HUES64 (cell line): ENCODE measurements around the gene ATIC. TPM values are rescaled to one million over a fixed set of nuclear protein-coding genes. Genes with fewer than 3 reads are reported as not detected.
A peak's percentile ranks its signal among the peaks of the same experiment; 100 is the strongest.

Source experiments
- H3K27ac ChIP-seq: 2 replicates; pipeline ENCODE4 v1.7.0; 2013; ENCODE audit warnings: low read depth, low read length, inconsistent platforms
- H3K27me3 ChIP-seq: 2 replicates; pipeline ENCODE4 v1.6.1; 2013; ENCODE audit warnings: mild to moderate bottlenecking, low read length; ENCODE audit not compliant: insufficient read depth
- H3K36me3 ChIP-seq: 2 replicates; pipeline ENCODE4 v1.6.1; 2013; ENCODE audit warnings: mild to moderate bottlenecking, low read length; ENCODE audit not compliant: insufficient read depth
- H3K4me1 ChIP-seq: 2 replicates; pipeline ENCODE4 v1.6.1; 2013; ENCODE audit warnings: mild to moderate bottlenecking, low read length, moderate library complexity; ENCODE audit not compliant: insufficient read depth
- H3K4me3 ChIP-seq: 2 replicates; pipeline ENCODE4 v1.5.1; 2013; ENCODE audit warnings: mild to moderate bottlenecking, low read length, moderate library complexity
- H3K9ac ChIP-seq: 2 replicates; pipeline ENCODE4 v1.6.1; 2013; ENCODE audit warnings: mild to moderate bottlenecking, low read depth, low read length
- H3K9me3 ChIP-seq: 2 replicates; pipeline ENCODE4 v1.6.1; 2013; ENCODE audit warnings: low read depth, low read length; ENCODE audit not compliant: insufficient read depth
- WGBS: fragments of 150-250, 120-280 bp; methylation state at CpG from one replicate; pipeline ENCODE4 v1.1.7; 2013; ENCODE audit warnings: missing lambda C conversion rate; 5-methylcytosine and 5-hydroxymethylcytosine counted together
- polyA plus RNA-seq, 2 experiments: library from polyadenylated mRNA; stranded (reverse); fragments of 50-300 nt; gene quantifications; one replicate each; pipeline ENCODE4 v1.2.3, GENCODE V29; 2013

The ATIC gene
- 230 TPM for polyA plus RNA-seq (2013, experiment 1 of 2)
- polyA plus RNA-seq (2013, experiment 2 of 2) = 211 TPM

DNA sequence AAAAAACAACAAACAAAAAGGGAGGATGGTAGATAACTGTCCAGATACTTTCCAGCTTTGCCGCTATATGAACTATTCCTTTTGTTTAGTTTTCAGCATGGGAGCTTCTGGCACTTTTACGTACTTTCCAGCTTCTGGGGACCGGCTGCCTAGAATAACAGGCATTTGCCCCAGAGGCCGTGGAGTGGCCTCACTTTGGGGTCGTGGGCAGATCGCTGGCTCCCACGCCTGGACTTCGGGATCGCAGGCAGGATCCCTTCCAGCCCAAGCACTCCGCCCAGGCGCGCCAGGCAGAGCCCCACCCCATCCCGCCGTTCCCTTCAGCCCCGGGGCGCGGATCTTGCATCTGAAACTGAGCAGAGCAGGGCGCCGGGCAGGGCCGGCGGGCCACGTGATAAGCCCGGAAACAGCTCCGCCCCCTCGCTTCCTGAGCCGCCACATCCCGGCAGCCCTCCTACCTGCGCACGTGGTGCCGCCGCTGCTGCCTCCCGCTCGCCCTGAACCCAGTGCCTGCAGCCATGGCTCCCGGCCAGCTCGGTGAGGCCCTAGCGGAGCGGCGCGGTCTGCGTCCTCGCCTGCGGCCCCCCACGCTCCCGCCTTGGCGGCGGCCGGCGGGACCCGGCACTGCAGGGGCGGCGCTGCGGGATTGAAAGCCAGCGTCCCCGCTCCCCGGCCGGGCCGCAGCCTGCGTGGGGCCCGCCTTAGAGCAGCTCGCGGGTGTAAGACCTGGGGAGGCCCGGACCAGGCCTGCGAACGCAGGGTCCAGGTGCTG lies at the start of gene ATIC:
Gene ATIC (plus strand): TSS at position 435 of the 772 bp plus-strand sequence. CDS start 84 bp downstream, at position 519.
- 2% methylated on average over 64 of the region's 64 CpGs for WGBS
- Histone ChIP-seq H3K36me3 (peaks cover 39% of the 10 kb centered on the region), H3K27me3 (no peaks in the 10 kb centered on the region), H3K27ac (peak within 1 kb of the TSS; percentile 75), H3K4me3 (peak within 1 kb of the TSS; percentile 65), H3K4me1 (peaks cover 7% of the 10 kb centered on the region; the same call in 1 of the 2 replicates), H3K9me3 (no peaks in the 10 kb centered on the region), H3K9ac (peak within 1 kb of the TSS; percentile 89)

DNA sequence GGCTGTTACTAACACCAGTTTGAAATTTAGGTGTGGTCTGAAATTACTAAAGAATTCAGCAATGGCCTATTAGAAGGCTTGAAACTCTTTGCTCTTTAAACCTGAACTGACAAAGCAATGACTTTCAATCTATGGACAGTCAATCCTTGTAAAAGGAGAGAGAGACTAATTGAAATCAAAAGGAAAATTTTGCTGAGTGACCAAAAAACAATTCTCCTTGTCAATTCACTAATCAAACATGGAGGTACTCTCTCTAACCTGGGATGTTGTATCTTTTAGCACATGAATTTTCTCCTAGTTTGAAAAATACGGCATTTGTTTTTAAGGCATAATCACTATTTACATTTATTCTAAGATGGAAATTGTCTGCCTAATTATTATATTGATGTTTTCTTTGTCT lies 49.6 kb upstream of the ATIC start:
- Histone ChIP-seq H3K9me3 (no peaks in the 10 kb centered on the region), H3K4me3 (no peak overlapping the region), H3K36me3 (no peaks in the 10 kb centered on the region), H3K9ac (no peak overlapping the region), H3K27me3 (no peaks in the 10 kb centered on the region), H3K4me1 (no peaks in the 10 kb centered on the region), H3K27ac (no peak overlapping the region)
- no CpG with 5 or more reads among the region's 1 CpG for WGBS

DNA sequence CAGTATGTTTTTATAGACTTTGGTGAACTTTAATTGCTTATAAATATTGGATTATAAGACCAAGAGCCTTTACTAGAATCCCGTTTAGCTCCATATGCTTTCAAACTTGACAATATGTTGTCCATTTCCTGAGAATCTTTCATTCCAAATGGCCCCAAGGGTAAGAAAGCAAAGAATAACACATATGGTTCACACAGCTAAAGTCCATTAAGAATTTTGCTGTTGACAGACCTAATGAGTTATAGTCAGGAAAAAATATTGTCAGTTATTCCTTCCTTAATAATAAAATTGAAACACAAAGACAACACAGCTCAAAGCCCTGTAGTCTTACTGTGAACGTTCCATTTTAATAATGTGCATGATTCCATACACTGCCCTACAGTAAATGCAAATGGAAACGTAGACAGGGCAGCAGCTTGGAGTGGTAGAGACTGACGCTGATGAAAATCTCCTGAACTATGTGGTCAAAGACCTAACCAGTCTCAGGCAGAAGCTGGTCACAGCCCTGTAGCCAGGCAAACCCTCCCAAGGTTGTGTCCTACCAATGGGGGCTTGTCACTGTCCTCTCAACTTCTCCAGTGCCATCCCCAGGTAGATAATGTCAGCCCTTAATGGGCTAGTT lies 49.0 kb upstream of the ATIC start:
- 94% methylated on average over 4 of the region's 4 CpGs for WGBS
- no peaks in the 10 kb centered on the region for H3K9me3 ChIP-seq
- H3K4me3 ChIP-seq = no peak overlapping the region
- no peaks in the 10 kb centered on the region for H3K4me1 ChIP-seq
- H3K27me3 ChIP-seq = no peaks in the 10 kb centered on the region
- no peaks in the 10 kb centered on the region for H3K36me3 ChIP-seq
- H3K9ac ChIP-seq = no peak overlapping the region
- H3K27ac ChIP-seq = no peak overlapping the region

DNA sequence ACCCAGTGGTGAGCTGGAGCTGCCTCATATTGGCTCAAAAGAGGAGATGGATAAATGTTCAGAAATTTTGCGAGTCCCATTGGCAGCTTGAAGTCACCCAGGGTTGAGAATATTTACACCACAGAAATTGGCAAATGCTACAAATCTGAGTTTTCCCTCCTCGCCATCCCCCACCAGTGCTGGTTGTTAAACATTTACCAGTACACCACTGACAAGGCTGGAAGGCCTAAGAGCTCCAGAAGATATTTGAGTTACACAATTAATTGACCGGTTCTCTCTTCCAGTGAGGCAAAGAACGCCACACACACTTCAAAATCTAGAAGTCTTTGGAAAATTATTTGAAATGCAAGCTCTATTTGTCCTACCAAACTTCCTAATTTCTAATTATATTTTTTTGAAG lies 47.5 kb upstream of the ATIC start:
- H3K27me3 ChIP-seq = no peaks in the 10 kb centered on the region
- no peak overlapping the region for H3K4me3 ChIP-seq
- H3K9ac ChIP-seq = no peak overlapping the region
- H3K9me3 ChIP-seq = no peaks in the 10 kb centered on the region
- no peak overlapping the region for H3K27ac ChIP-seq
- peaks cover 3% of the 10 kb centered on the region; the same call in 1 of the 2 replicates for H3K4me1 ChIP-seq
- 93% methylated on average over 4 of the region's 4 CpGs for WGBS
- H3K36me3 ChIP-seq = no peaks in the 10 kb centered on the region

DNA sequence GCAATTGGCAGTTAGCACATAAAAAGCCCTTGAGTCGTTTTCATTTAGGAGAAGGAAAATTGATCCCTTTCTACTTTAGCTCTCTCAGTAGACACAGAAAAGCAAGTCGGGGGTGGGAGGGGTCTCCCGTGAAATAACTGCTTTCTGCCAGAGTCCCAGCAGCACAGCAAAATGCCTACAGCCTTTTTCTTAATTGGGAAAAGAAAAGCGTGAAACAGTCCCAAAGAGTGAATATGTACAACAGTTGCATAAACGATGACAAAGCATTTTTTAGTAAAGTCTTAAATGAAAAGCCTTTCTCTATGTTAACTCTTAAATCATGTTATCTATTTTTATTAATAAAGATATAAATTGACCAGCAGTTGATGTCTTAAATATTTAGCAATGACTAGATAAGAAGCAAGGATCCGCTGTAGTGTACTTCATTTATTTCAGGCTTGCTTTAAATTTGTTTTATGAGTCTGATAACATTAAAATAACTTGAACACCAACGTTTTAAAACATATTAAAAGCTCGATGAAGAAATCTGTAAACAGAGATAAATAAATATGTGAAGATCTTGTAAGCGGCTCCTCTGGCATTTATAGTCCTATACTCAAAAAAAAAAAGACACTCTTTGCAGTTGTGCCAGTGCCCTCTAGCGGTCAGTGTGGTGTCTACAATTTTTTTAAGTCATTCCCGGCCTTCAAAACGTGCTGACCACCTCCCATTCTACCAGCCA lies 42.3 kb upstream of the ATIC start:
- 30% methylated on average over 7 of the region's 12 CpGs for WGBS
- Histone ChIP-seq H3K4me1 (peaks cover 10% of the 10 kb centered on the region; the same call in 1 of the 2 replicates), H3K4me3 (no peak overlapping the region), H3K9me3 (no peaks in the 10 kb centered on the region), H3K27ac (no peak overlapping the region), H3K9ac (no peak overlapping the region), H3K36me3 (no peaks in the 10 kb centered on the region), H3K27me3 (no peaks in the 10 kb centered on the region)

DNA sequence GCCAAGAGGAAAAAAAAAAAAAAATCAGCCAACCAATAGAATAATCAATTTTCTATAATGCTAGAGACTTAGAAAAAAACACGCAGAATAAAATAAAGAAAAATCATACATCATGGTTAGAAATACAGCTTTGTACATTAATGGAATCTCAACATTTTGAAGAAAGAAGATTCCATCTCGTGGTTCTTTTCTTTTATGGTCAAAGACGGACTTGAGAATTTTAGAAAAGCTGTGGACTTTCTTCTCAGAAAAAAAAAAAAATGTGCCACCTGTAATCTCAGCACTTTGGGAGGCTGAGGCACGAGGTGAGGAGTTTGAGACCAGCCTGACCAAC lies 41.8 kb upstream of the ATIC start:
- WGBS = 96% methylated on average over 3 of the region's 4 CpGs
- H3K9ac ChIP-seq = no peak overlapping the region
- peaks cover 10% of the 10 kb centered on the region; the same call in 1 of the 2 replicates for H3K4me1 ChIP-seq
- H3K27ac ChIP-seq = no peak overlapping the region
- H3K4me3 ChIP-seq = no peak overlapping the region
- no peaks in the 10 kb centered on the region for H3K27me3 ChIP-seq
- no peaks in the 10 kb centered on the region for H3K36me3 ChIP-seq
- H3K9me3 ChIP-seq = no peaks in the 10 kb centered on the region

DNA sequence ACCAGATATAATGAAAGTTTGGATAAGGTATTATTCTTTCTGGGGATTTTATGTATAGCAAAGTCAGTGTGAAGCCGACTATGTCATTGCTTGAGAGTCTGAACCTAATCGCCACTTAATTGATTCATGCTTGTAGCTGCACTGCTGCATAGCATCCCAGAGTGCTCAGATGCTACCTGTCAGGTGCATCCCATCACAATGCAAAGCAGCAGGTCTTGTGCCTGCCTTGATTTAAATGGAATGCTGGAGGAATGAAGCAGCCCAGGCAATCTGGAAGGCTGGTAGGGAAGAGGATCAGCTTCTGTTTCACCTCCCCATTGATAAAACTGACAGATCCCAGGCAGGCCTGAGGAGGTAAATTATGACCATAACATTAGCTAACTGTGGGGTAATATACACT lies 40.4 kb upstream of the ATIC start:
- Histone ChIP-seq H3K27me3 (no peaks in the 10 kb centered on the region), H3K36me3 (no peaks in the 10 kb centered on the region), H3K4me1 (peaks cover 10% of the 10 kb centered on the region; the same call in 1 of the 2 replicates), H3K9ac (no peak overlapping the region; the same call in 1 of the 2 replicates), H3K9me3 (no peaks in the 10 kb centered on the region), H3K4me3 (no peak overlapping the region), H3K27ac (no peak overlapping the region)
- 94% methylated on average over 2 of the region's 2 CpGs for WGBS

DNA sequence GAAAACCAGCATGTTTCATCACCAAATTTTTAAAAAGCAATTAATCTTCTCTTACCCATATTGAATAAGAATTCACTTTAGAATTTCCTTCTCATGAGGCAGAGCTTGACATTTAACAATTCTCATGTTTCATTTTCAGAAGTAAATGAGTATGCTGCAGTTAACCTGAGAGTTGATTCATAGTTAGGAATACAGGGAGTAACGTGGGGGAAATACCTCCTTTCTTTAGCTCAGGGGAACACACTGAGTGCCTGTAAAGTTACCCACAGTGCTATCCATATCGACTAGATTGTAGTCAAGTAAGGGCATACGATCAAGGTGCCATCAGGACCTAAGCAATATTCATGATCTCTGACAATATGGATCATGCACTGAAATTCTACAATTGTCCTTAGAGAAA lies 38.9 kb upstream of the ATIC start:
- WGBS = 89% methylated on average over 3 of the region's 3 CpGs
- peaks cover 10% of the 10 kb centered on the region; the same call in 1 of the 2 replicates for H3K4me1 ChIP-seq
- no peaks in the 10 kb centered on the region for H3K27me3 ChIP-seq
- no peak overlapping the region for H3K4me3 ChIP-seq
- H3K9ac ChIP-seq = no peak overlapping the region
- no peaks in the 10 kb centered on the region for H3K36me3 ChIP-seq
- no peaks in the 10 kb centered on the region for H3K9me3 ChIP-seq
- H3K27ac ChIP-seq = no peak overlapping the region

DNA sequence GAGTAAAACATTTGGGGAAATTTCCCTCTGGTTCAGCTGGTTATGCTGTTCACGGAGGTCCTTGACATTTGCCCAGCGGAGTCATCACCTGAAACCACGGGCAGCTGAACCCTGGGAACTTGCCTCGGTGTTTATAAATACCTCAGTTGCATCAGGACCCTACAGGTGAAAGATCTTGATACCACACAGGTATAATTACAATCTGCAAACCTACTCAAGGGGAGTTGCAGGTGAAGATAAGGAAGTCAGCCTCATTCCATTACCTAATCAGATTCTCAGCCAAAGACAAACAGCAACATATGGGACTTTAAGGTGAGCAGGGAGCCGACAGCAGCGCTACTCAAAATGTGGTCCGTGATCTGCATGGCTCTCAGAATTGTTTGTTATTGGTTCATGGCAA lies 37.0 kb upstream of the ATIC start:
- H3K4me3 ChIP-seq = no peak overlapping the region
- 92% methylated on average over 7 of the region's 7 CpGs for WGBS
- peaks cover 4% of the 10 kb centered on the region; the same call in 1 of the 2 replicates for H3K4me1 ChIP-seq
- H3K27me3 ChIP-seq = no peaks in the 10 kb centered on the region
- no peaks in the 10 kb centered on the region for H3K9me3 ChIP-seq
- no peak overlapping the region for H3K27ac ChIP-seq
- no peaks in the 10 kb centered on the region for H3K36me3 ChIP-seq
- no peak overlapping the region for H3K9ac ChIP-seq

DNA sequence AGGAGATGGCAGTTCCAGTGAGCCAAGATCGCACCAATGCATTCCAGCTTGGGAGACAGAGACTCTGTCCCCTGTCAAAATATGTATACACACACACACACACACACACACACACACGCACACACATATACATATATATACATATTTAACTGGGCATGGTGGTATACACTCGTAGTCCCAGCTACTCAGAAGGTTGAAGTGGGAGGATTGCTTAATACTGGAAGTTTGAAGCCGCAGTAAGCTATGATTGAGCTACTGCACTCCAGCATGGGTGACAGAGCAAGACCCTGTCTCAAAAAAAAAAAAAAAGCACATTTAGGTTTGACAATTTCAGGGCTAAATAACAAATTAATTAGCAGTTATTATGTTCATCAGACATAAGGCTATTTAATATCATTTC lies 36.0 kb upstream of the ATIC start:
- 95% methylated on average over 3 of the region's 4 CpGs for WGBS
- Histone ChIP-seq H3K9ac (no peak overlapping the region), H3K27ac (no peak overlapping the region), H3K27me3 (no peaks in the 10 kb centered on the region), H3K4me3 (no peak overlapping the region), H3K9me3 (no peaks in the 10 kb centered on the region), H3K4me1 (peaks cover 4% of the 10 kb centered on the region; the same call in 1 of the 2 replicates), H3K36me3 (no peaks in the 10 kb centered on the region)

DNA sequence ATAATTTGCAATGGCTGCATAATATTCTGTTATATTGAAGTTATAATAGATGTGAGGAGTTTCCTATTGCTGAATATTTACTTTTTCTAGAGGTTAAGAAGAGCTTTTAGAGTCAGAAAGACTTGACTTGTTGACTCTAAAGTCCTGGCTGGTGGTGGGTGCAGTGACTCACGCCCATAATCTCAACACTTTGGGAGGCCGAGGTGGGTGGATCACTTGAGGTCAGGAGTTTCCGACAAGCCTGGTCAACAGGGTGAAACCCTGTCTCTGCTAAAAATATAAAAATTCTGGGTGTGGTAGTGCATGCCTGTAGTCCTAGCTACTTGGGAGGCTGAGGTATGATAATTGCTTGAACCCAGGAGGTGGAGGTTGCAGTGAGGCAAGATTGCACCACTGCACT lies 33.9 kb upstream of the ATIC start:
- Histone ChIP-seq H3K9me3 (no peaks in the 10 kb centered on the region), H3K4me3 (no peak overlapping the region), H3K4me1 (no peaks in the 10 kb centered on the region), H3K9ac (no peak overlapping the region), H3K27ac (no peak overlapping the region), H3K36me3 (no peaks in the 10 kb centered on the region), H3K27me3 (no peaks in the 10 kb centered on the region)
- 79% methylated on average over 3 of the region's 3 CpGs for WGBS
